T-helper 2 cell treated with Interferon-gamma antibody and Interleukin-4, amounts not matched to agents 5 μg/mL and 100 μg/mL, for 36 hours (primary cell): Measurements from ENCODE around the gene CD300H.

Experiments
- DNase-seq: peaks from one replicate; pipeline ENCODE4 v3.0.0; 2021; ENCODE audit warnings: low spot score
- H3K27ac Mint-ChIP-seq: one replicate; pipeline ENCODE4 v1.8.0; 2021; ENCODE audit warnings: mild to moderate bottlenecking, mixed read lengths
- H3K27me3 Mint-ChIP-seq: one replicate; pipeline ENCODE4 v1.8.0; 2021; ENCODE audit warnings: low read depth, mixed read lengths
- H3K36me3 Mint-ChIP-seq: one replicate; pipeline ENCODE4 v1.8.0; 2021; ENCODE audit warnings: low read depth, mixed read lengths
- H3K4me1 Mint-ChIP-seq: one replicate; pipeline ENCODE4 v1.8.0; 2021; ENCODE audit warnings: low read depth, mixed read lengths
- H3K4me3 Mint-ChIP-seq: one replicate; pipeline ENCODE4 v1.8.0; 2022; ENCODE audit warnings: mild to moderate bottlenecking, moderate library complexity, mixed read lengths
- H3K9me3 Mint-ChIP-seq: one replicate; pipeline ENCODE4 v1.8.0; 2021; ENCODE audit warnings: mixed read lengths

CD300H gene

DNA sequence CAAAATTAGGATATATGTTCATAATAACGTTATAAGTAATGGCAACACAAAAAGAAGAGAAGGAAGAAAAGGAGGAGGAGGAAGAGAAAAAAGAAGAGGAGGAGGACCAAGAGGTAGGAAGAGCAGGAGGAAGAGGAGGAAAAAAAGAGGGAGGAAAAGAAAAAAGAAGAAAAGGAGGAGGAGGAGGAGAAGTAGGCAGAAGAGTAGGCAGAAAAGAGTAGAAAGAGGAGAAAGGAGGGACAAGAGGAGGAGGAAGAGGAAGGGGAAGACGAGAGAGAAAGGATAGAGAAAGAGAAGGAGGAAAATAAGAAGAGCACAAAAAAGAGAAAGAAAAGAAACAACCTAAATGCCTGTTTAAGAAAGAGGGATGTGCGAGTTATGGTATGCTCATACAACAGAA, 30.4 kb downstream of the CD300H start:
- H3K27me3 Mint-ChIP-seq = peaks cover 53% of the 10 kb centered on the region
- peaks cover 8% of the 10 kb centered on the region for H3K4me1 Mint-ChIP-seq
- no peaks in the 10 kb centered on the region for H3K9me3 Mint-ChIP-seq
- no peak overlapping the region for H3K27ac Mint-ChIP-seq
- H3K36me3 Mint-ChIP-seq = no peaks in the 10 kb centered on the region
- DNase-seq = no peak
- no peak overlapping the region for H3K4me3 Mint-ChIP-seq

GRCh38 chr17:74532115-74532514, 35.2 kb downstream of the CD300H start:
- no peak overlapping the region for H3K4me3 Mint-ChIP-seq
- peaks cover 39% of the 10 kb centered on the region for H3K27me3 Mint-ChIP-seq
- no peak overlapping the region for H3K27ac Mint-ChIP-seq
- no peaks in the 10 kb centered on the region for H3K36me3 Mint-ChIP-seq
- H3K9me3 Mint-ChIP-seq = no peaks in the 10 kb centered on the region
- H3K4me1 Mint-ChIP-seq = peaks cover 8% of the 10 kb centered on the region
- DNase-seq = no peak

- Mint-ChIP-seq H3K9me3 (no peaks in the 10 kb centered on the region), H3K27ac (no peak within 1 kb of the TSS), H3K36me3 (no peaks in the 10 kb centered on the region), H3K27me3 (peaks cover 34% of the 10 kb centered on the region), H3K4me1 (peaks cover 8% of the 10 kb centered on the region), H3K4me3 (no peak within 1 kb of the TSS)
- no peak for DNase-seq
Measured at GRCh38 chr17:74531231-74531761, 36.0 kb downstream of the CD300H start, which contains the start of gene CD300LB. Gene CD300LB, minus strand, starts transcription at chr17:74531475. Its CDS starts 125 bp downstream, at chr17:74531350.

DNA sequence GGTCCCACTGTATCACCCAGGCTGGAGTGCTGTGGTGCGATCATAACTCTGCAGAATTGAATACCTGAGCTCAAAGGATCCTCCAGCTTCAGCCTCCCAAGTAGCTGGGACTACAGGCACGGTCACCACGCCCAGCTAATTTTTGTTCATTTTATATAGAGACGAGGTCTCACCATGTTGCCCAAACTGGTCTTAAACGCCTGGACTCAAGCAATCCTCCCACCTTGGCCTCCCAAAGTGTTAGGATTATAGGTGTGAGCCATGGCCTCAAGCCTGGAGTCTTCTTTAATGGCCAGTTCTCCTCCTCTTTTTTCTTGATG, 36.5 kb downstream of the CD300H start:
- DNase-seq = no peak
- Mint-ChIP-seq H3K4me3 (no peak overlapping the region), H3K36me3 (no peaks in the 10 kb centered on the region), H3K27me3 (peaks cover 32% of the 10 kb centered on the region), H3K4me1 (peaks cover 8% of the 10 kb centered on the region), H3K9me3 (no peaks in the 10 kb centered on the region), H3K27ac (no peak overlapping the region)

DNA sequence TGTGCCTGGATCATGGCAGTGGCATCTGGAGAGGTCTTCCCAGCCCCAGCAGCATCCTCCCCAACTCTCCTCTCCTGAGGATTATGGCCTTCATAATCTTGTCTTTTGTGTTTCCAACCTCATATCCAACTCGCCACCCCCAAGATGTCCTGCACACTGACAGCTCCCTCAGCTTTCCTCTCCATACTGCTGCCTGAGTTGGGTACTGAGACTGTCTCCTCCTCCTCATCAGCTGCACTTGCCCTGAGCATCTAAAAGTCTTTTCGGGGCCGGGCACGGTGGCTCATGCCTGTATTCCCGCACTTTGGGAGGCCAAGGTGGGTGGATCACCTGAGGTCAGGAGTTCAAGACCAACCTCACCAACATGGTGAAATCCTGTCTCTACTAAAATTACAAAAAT, 38.1 kb downstream of the CD300H start:
- H3K27ac Mint-ChIP-seq = no peak overlapping the region
- no peak for DNase-seq
- peaks cover 20% of the 10 kb centered on the region for H3K27me3 Mint-ChIP-seq
- H3K4me1 Mint-ChIP-seq = peaks cover 8% of the 10 kb centered on the region
- H3K9me3 Mint-ChIP-seq = no peaks in the 10 kb centered on the region
- H3K36me3 Mint-ChIP-seq = no peaks in the 10 kb centered on the region
- H3K4me3 Mint-ChIP-seq = no peak overlapping the region

GRCh38 chr17:74528491-74529199, 38.7 kb downstream of the CD300H start:
- Mint-ChIP-seq H3K4me1 (peaks cover 8% of the 10 kb centered on the region), H3K27me3 (peaks cover 17% of the 10 kb centered on the region), H3K27ac (no peak overlapping the region), H3K4me3 (no peak overlapping the region), H3K9me3 (no peaks in the 10 kb centered on the region), H3K36me3 (no peaks in the 10 kb centered on the region)
- no peak for DNase-seq

- H3K36me3 Mint-ChIP-seq = no peaks in the 10 kb centered on the region
- H3K27ac Mint-ChIP-seq = no peak overlapping the region
- peaks cover 5% of the 10 kb centered on the region for H3K9me3 Mint-ChIP-seq
- no peak for DNase-seq
- no peak overlapping the region for H3K4me3 Mint-ChIP-seq
- H3K27me3 Mint-ChIP-seq = peaks cover 9% of the 10 kb centered on the region
- H3K4me1 Mint-ChIP-seq = peaks cover 4% of the 10 kb centered on the region
Measured at GRCh38 chr17:74527756-74528155, 39.6 kb downstream of the CD300H start.

DNA sequence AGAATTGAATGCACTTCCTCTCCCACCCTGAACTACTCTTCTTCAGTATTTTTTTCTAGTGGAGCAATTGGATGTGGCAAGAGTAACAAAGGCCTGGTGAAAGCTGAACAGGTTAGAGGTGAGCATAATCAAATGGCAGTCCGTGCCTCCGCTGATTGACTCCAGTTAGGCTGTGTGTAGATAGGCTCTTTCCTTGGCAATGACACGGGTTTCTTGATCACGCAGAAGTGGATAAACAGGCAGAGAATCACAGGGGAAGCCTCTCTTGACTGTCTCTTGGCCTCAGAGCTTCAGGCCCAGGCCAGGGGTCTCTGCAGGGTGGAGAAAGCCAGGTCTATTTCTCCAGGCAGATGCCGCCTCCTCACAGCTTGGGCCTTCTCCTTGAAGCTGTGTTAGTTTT, 40.2 kb downstream of the CD300H start:
- H3K27me3 Mint-ChIP-seq = peaks cover 5% of the 10 kb centered on the region
- DNase-seq = no peak
- no peak overlapping the region for H3K4me3 Mint-ChIP-seq
- no peak overlapping the region for H3K27ac Mint-ChIP-seq
- no peaks in the 10 kb centered on the region for H3K36me3 Mint-ChIP-seq
- peaks cover 5% of the 10 kb centered on the region for H3K9me3 Mint-ChIP-seq
- no peaks in the 10 kb centered on the region for H3K4me1 Mint-ChIP-seq

- Mint-ChIP-seq H3K27ac (no peak overlapping the region), H3K9me3 (peaks cover 5% of the 10 kb centered on the region), H3K4me1 (peaks cover 2% of the 10 kb centered on the region), H3K36me3 (no peaks in the 10 kb centered on the region), H3K27me3 (peaks cover 3% of the 10 kb centered on the region), H3K4me3 (no peak overlapping the region)
- no peak for DNase-seq
Measured at GRCh38 chr17:74526681-74527080, 40.6 kb downstream of the CD300H start.

DNA sequence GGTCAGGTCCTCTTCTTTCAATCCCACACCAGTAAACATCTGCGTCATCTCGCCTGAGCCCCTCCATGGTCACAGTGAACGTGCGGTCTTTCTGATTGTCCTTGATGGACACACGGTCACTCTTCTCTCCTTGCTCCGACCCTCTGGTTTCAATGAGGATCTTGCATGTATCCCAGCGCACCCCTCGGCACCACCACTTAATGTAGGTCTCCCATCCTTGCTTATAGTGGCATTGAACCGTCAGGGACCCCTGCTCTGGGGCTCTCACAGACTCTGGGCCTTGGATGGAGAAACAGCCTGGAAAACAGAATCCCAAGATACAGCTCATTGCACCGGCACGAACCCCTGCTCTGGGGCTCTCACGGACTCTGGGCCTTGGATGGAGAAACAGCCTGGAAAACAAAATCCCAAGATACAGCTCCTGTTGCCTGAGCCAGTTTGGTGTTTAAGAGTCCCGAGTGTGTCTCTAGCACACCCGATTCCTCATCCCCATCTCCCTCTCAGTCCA, 41.5 kb downstream of the CD300H start:
- DNase-seq = no peak
- Mint-ChIP-seq H3K9me3 (peaks cover 5% of the 10 kb centered on the region), H3K27me3 (peaks cover 3% of the 10 kb centered on the region), H3K27ac (no peak overlapping the region), H3K4me1 (peaks cover 8% of the 10 kb centered on the region), H3K36me3 (no peaks in the 10 kb centered on the region), H3K4me3 (no peak overlapping the region)

DNA sequence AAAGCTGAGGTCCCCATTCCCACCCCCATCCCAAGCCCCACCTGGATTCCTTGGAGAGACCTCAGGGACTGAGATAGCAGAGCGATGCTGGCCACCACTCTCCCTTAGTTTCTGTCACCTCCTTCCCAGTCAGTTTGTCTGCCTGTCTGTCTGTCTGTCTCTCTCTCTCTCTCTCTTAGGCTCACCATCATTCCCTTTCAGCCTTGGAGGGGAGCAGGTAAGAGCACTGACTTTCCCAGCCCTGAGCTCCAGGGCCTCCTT, 41.9 kb downstream of the CD300H start:
- H3K9me3 Mint-ChIP-seq = peaks cover 5% of the 10 kb centered on the region
- H3K27me3 Mint-ChIP-seq = peaks cover 3% of the 10 kb centered on the region
- no peak overlapping the region for H3K4me3 Mint-ChIP-seq
- no peaks in the 10 kb centered on the region for H3K36me3 Mint-ChIP-seq
- no peak overlapping the region for H3K27ac Mint-ChIP-seq
- H3K4me1 Mint-ChIP-seq = peaks cover 9% of the 10 kb centered on the region
- no peak for DNase-seq

GRCh38 chr17:74524653-74525464, 42.5 kb downstream of the CD300H start:
- Mint-ChIP-seq H3K27ac (no peak overlapping the region), H3K36me3 (no peaks in the 10 kb centered on the region), H3K4me1 (peaks cover 10% of the 10 kb centered on the region), H3K4me3 (no peak overlapping the region), H3K27me3 (peaks cover 3% of the 10 kb centered on the region), H3K9me3 (peaks cover 5% of the 10 kb centered on the region)
- DNase-seq = no peak

- H3K9me3 Mint-ChIP-seq = peaks cover 10% of the 10 kb centered on the region
- H3K36me3 Mint-ChIP-seq = no peaks in the 10 kb centered on the region
- no peak overlapping the region for H3K4me3 Mint-ChIP-seq
- no peak overlapping the region for H3K27ac Mint-ChIP-seq
- no peak for DNase-seq
- peaks cover 1% of the 10 kb centered on the region for H3K27me3 Mint-ChIP-seq
- peaks cover 10% of the 10 kb centered on the region for H3K4me1 Mint-ChIP-seq
Measured at GRCh38 chr17:74523308-74523707, 44.0 kb downstream of the CD300H start.

- peaks cover 10% of the 10 kb centered on the region for H3K4me1 Mint-ChIP-seq
- H3K36me3 Mint-ChIP-seq = no peaks in the 10 kb centered on the region
- peaks cover 1% of the 10 kb centered on the region for H3K27me3 Mint-ChIP-seq
- H3K4me3 Mint-ChIP-seq = no peak overlapping the region
- no peak for DNase-seq
- H3K27ac Mint-ChIP-seq = no peak overlapping the region
- peaks cover 17% of the 10 kb centered on the region for H3K9me3 Mint-ChIP-seq
Measured at GRCh38 chr17:74522381-74523105, 44.8 kb downstream of the CD300H start.
